Measurements from ENCODE around the gene SS18L1.

The SS18L1 gene

GRCh38 chr20:62157387-62158087, 14.0 kb downstream of the SS18L1 start:
- no peak for DNase-seq

- no peak for DNase-seq
Measured at GRCh38 chr20:62158088-62158400, 14.5 kb downstream of the SS18L1 start.

DNA sequence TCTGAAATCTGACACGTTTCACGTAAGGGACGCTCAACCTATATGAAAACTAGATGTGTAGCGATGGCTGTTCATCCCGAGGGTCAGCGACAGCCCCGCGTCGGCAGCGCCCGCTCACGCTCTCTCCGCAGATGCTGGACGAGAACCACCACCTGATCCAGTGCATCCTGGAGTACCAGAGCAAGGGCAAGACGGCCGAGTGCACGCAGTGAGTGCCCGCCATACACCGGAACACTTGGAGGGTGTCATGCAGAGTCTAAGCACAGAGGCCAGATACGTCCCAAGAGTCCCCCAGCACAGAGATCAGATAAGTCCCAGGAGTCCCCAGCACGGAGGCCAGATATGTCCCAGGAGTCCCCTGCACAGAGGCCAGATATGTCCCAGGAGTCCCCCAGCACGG, 15.0 kb downstream of the SS18L1 start:
- no peak for DNase-seq

- DNase-seq: no peak
Measured at GRCh38 chr20:62159052-62159451, 15.5 kb downstream of the SS18L1 start.

- no peak for DNase-seq
Measured at GRCh38 chr20:62159839-62160238, 16.3 kb downstream of the SS18L1 start.

- DNase-seq: no peak
Measured at GRCh38 chr20:62160253-62160652, 16.7 kb downstream of the SS18L1 start.

- DNase-seq: no peak
Measured at GRCh38 chr20:62160876-62161275, 17.3 kb downstream of the SS18L1 start.

DNA sequence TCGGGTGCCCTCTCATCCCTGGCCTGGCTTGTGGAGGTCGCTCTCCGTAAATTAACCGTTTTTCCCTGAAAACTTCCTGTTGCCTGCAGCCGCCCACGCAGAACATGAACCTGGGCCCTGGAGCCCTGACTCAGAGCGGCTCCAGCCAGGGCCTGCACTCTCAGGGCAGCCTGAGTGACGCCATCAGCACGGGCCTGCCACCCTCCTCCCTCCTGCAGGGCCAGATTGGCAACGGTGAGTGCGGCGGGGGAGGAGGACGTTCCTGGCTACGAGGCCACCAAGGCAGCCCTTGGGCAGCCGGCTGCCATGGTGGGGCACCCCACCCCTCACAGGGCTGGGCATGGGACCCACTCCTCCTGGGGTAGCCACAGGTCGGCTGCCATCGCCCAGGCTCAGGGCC, 17.8 kb downstream of the SS18L1 start:
- DNase-seq: no peak

- DNase-seq: no peak
Measured at GRCh38 chr20:62162765-62163484, 19.4 kb downstream of the SS18L1 start.

GRCh38 chr20:62163485-62163865, 19.9 kb downstream of the SS18L1 start:
- no peak for DNase-seq

GRCh38 chr20:62163986-62164762, 20.6 kb downstream of the SS18L1 start:
- DNase-seq: no peak

DNA sequence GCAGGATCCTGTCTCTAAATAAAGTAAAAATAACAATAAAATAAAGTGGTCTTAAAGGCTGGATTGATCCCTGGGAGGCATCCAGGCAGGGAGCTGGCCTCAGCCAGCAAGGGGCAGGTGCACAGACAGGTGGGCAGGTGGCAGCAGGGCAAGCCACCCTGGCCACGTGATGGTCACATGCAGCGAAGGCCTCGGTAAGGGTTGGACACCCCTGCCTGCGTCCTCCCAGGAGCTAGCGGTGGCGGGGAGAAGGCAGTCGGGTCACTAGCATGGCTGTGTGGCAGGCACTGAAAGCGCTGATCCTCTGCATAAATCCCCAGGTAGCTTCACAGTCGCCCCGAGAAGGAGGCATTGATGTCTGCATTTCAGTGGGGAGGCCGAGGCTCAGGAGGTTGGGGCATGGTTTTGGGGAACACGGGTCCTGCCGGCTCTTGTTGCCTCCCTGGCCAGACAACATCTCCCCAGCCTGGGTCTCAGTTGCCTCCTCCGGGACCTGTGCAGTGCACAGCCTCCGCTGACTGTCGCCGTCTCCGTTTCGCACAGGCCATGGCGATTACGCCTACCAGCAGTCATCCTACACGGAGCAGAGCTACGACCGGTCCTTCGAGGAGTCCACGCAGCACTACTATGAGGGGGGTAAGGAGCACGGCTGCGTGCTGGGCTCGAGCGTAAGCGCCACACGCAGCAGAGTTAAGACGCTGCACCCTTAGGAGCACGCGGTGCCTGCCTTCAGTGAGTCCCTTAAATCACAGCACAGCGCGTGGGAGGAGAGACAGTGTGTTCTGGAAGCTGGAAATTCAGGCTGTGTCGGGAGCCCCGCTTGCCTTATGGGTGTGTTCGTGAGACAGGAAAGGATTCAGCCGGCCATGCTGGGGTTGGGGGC, 21.6 kb downstream of the SS18L1 start:
- DNase-seq: no peak

DNA sequence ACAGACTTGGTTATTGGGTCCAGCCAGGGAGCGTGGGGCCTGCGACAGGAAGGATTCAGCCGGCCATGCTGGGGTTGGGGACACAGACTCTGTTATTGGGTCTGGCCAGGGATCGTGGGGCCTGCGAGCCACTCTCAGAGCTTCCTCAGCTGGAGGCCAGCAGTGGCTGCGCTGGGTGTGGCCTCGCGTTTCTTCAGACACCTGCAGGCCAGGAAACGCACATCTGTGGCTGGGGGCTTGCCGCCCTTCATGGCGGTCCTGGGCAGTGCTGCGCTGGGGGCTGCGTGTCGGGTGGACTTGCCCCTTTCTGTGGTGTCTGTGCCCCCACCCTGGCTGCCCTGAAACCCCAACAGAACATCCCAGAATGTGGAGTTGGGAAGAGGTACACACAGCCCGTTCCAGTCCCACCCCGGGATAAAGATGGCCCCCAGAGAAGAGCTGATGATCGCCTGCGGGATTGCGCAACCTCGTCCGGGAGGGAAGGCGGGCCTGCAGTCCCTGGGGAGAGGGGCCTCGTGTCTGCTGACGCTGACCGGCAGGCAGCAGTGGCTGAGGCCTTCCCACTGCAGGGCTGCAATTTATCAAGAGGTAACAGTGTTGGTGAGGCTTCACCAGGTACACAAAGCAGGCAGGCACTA, 22.3 kb downstream of the SS18L1 start:
- no peak for DNase-seq

DNA sequence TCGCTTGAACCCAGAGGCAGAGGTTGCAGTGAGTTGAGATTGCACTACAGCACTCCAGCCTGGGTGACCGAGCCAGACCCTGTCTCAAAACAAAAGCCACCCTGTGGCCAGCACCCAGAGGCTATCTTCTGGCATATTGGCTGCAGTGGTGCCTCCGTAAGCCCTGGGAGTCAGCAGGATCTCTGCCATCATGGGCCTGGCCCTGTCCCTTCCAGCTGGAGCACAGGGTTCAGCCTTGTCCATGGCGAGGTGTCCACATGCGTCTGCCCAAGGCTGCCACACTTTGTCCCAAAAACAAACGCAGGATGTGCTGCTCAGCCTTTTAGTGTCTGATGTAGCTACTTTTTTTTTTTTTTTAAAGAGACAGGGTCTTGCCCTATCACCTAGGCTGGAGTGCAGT, 23.9 kb downstream of the SS18L1 start:
- no peak for DNase-seq

- no peak for DNase-seq
Measured at GRCh38 chr20:62168061-62168460, 24.5 kb downstream of the SS18L1 start.

- no peak for DNase-seq
Measured at GRCh38 chr20:62168890-62169435, 25.4 kb downstream of the SS18L1 start.

- DNase-seq: no peak
Measured at GRCh38 chr20:62170536-62170935, 27.0 kb downstream of the SS18L1 start.

- no peak for DNase-seq
Measured at GRCh38 chr20:62171245-62171644, 27.7 kb downstream of the SS18L1 start.

DNA sequence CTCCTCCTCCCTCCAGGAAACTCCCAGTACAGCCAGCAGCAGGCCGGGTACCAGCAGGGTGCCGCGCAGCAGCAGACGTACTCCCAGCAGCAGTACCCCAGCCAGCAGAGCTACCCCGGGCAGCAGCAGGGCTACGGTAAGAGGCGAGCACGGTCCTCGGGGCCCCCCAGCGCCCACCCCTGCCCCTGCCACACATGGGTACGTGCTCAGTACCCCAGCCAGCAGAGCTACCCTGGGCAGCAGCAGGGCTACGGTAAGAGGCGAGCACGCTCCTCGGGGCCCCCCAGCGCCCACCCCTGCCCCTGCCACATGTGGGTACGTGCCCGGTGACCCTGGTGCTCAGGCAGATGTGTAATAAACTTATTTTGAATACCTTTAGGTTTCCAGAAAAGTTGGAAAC, 29.1 kb downstream of the SS18L1 start:
- DNase-seq: no peak

- no peak for DNase-seq
Measured at GRCh38 chr20:62174021-62174804, 30.6 kb downstream of the SS18L1 start.

All from activated gamma-delta T cell (primary cell).